Activated CD4-positive, alpha-beta T cell treated with anti-CD3 and anti-CD28 coated beads, Interleukin-2, Interleukin-6, amounts not matched to agents 100 ng/mL and 50 ng/mL, durations not matched to agents 16 hours and 8 hours (primary cell): Measurements from ENCODE around the gene PATL2.
"Not testable (repeated sequence)": the region's sequence is repeated elsewhere in the genome, so short reads cannot be mapped to it uniquely, and the experiment has no call there.

Experiments used
- DNase-seq: peaks from one replicate; pipeline ENCODE4 v3.0.0-alpha.2; 2020

Gene PATL2

GRCh38 chr15:44711096-44711742 lies at the start of gene PATL2, which contains the start of gene B2M:
TSS of gene PATL2 (minus strand) at chr15:44711323. CDS start at chr15:44676490, 34,833 bp downstream.
TSS of gene B2M (plus strand) at chr15:44711517. CDS start at chr15:44711547, 30 bp downstream.
- peak; percentile 98 for DNase-seq

GRCh38 chr15:44753345-44753744 lies 42.2 kb upstream of the PATL2 start:
- DNase-seq: no peak

GRCh38 chr15:44743454-44743853 lies 32.3 kb upstream of the PATL2 start:
- not testable (repeated sequence) for DNase-seq

GRCh38 chr15:44739222-44739847 lies 28.2 kb upstream of the PATL2 start:
- DNase-seq: not testable (repeated sequence)

DNA sequence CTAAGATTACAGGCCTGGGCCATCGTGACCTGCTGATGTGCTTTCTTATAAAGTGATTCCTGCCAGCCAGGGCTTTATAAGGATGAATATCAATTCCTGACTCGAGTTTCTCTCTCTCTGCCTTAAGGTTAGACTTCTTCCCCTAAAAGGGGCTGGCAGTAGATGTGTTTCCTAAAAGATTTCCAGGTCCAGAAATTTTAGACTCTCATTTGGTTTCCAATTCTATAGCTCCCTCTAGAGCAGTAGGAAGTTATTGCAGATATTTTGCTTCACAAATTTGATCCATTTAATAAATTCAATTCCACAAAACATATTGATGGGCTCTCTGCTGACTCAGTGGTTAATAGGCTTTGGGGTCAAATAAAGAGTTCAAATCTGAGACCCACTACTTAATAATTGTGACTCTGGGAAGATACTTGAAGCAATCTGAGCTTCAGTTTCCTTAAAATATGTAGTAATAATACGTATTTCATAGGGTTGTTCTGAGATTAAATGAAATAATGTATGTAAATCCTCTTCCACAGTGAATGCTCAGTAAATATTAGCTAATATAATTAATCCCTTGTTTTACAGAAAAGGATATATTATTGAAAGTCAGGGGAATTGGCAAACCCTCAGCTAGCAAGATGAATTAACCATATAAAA lies 27.3 kb upstream of the PATL2 start:
- peak; percentile 59 for DNase-seq

DNA sequence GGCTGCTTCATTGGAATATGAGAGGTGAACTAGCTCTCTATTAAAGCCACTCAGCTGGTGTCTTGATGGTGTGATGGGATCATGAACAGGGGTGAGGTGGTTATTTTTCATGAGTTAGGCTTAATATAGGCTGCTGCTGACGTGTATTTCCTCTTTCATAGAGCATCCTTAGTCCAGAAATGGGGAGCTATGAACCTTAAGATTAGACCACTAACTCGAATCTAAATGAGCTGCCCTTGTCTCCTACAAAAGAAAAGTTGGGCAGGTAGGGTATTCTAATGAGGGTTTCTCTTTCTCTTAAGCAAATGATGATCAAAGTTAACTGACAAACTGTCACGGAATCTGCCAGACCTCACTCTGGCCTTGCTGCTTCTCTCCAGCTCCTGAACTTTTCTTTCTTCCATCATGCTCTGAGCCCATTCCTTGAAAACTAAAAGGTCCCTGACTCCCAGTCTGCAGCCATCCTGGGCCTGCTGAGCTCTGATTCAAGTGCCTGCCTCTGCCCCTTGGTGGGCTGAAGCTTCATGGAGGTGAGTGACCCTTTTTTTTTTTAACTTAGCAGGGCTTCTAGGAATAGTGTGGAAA lies 25.1 kb upstream of the PATL2 start, which contains the start of gene TRIM69:
Gene TRIM69 (plus strand): TSS at position 348 of the 585 bp plus-strand sequence. CDS start 177 bp downstream, at position 525.
- DNase-seq: no peak

GRCh38 chr15:44735482-44736180 lies 24.5 kb upstream of the PATL2 start:
- peak; percentile 73 for DNase-seq

DNA sequence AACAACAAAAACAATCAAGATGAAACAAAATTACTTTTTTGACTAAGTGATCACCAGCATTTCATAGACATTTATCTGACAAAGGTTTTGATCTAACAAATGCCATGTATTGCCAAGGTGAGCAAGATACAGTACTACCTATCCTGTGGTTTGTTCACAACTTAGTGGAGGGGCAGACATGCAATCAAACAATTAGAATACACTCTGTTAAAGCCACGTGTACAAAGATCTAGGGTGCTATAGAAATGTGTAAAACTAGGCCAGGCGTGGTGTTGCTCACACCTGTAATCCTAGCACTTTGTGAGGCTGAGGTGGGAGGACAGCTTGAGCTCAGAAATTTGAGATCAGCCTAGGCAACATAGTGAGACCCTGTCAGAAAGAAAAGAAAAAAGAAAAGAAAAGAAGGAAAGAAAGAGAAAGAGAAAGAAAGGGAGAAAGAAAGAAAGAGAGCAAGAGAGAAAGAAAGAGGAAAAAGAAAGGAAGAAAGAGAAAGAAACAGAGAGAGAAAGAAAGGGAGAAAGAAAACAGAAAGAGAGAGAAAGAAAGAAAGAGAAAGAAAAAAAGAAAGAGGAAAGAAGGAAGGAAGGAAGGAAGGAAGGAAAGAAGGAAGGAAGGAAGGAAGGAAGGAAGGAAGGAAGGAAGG lies 23.8 kb upstream of the PATL2 start:
- DNase-seq: no peak

DNA sequence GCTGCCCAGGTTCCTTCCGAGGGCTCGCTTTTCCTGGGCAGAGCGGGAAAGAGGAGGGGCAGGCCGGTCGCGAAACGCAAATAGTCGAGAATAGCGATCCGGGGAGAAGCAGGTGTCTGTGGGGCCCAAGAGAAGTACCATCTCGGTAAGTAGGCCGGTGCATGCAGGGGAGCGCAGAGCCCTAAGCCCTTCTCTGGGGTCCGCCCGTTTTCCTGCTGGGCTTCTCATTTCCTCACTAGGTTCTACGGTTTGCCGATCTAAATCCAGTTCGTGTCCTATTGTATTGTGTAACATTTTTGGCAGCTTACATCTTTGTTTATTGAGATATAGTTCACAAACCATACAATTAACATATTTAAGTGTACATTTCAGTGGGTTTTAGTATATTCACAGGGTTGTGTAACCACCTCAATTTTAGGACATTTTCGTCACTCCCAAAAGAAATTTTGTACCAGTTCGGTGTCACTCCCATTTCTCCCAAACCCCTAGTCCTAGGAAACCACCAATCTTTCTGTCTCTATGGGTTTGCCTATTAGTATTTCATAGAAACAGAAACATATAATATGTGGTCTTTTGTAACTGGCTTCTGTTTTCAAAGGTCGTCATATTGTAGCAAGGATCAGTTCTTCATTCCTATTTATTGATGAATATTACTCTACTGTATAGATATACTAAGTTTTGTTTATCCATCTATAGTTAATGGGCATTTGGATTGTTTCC lies 18.4 kb upstream of the PATL2 start:
- DNase-seq: peak; percentile 57

- peak; percentile 99 for DNase-seq
These were observed 17.7 kb upstream of the PATL2 start for GRCh38 chr15:44728576-44729407.

- DNase-seq: not testable (repeated sequence)
These were observed 17.1 kb upstream of the PATL2 start for GRCh38 chr15:44728232-44728575.

DNA sequence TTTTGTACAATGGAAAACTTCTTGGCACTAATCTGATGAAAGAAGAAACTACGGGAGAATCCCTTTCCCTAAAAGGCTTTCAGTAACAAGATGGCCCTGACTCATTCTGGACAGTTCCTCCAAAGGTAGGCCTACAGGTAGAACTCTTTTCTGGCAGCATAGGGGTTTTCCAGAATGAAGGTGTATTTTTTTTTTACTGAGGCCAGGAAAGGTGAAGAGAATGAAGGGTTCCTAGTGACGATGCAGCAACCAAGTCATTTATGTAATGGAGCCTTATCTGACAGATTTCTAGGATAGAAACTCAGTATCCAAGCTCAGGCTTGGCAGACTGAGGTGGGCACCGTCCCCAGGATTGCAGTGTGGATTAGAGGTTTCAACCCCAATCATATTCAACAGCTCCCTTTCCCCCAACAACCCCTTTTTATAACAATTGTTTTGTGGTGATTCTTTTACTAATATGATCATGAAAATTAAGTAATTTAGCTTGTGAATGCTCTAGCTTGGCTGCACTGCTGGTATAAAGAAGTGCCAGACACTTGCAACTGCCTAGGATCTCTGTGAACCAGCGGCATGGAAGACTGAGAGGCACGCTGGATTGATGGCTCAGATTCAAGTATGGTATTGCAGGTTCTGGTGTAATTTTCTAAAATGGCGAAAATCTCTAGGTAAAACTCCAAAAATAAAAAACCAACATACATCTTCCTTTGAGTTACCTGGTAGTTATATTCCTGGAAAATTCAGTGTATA lies 16.5 kb upstream of the PATL2 start:
- peak; percentile 30 for DNase-seq

- peak; percentile 93 for DNase-seq
These were observed 15.7 kb upstream of the PATL2 start for GRCh38 chr15:44726568-44727484.

GRCh38 chr15:44726136-44726535 lies 15.0 kb upstream of the PATL2 start:
- peak; percentile 44 for DNase-seq

DNA sequence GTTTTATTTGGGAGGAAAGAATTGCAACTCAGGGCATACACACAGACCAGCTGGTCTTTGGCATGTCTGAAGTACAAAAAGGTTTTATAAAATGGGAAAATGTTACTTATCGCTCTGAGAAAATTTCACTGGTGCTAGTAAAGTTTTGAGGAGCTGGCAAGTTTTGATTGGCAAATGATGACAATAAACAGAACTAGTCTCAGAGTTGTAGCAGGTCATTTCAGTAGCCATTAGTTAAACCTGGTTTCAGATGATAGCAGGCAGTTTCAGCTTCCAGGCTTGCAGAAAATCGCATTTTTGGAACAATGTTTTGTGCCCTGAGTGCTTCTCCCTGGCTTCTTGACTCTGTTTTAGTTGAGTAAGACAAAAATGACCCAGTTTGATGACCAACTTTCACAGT lies 10.9 kb upstream of the PATL2 start:
- DNase-seq: no peak

GRCh38 chr15:44720460-44721176 lies 9.5 kb upstream of the PATL2 start:
- no peak for DNase-seq

DNA sequence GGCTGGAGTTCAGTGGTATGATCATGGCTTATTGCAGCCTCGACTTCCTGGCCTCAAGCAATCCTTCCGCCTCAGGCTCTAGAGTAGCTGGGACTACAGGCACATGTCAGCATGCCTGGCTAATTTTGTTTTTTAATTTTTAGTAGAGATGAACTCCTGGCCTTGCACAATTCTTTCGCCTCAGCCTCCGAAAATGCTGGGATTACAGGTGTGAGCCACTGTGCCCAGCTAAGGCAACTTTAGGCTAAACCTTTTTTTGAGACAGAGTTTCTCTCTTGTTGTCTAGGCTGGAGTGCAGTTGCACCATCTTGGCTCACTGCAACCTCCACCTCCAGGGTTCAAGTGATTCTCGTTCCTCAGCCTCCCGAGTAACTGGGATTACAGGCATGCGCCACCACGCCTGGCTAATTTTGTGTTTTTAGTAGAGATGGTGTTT lies 8.9 kb upstream of the PATL2 start:
- not testable (repeated sequence) for DNase-seq
